Stimulated activated CD4-positive, alpha-beta T cell treated with anti-CD3 and anti-CD28 coated beads, Interleukin-15, amount 100 ng/mL, for 24 hours (primary cell): Measurements from ENCODE around the gene PUM1.
"Not testable (repeated sequence)": the region's sequence is repeated elsewhere in the genome, so short reads cannot be mapped to it uniquely, and the experiment has no call there.

ENCODE experiments used
- DNase-seq: peaks from one replicate; pipeline ENCODE4 v3.0.0-alpha.2; 2020

PUM1 gene

GRCh38 chr1:31062867-31063380 lies 2.6 kb downstream of the PUM1 start:
- DNase-seq: no peak

DNA sequence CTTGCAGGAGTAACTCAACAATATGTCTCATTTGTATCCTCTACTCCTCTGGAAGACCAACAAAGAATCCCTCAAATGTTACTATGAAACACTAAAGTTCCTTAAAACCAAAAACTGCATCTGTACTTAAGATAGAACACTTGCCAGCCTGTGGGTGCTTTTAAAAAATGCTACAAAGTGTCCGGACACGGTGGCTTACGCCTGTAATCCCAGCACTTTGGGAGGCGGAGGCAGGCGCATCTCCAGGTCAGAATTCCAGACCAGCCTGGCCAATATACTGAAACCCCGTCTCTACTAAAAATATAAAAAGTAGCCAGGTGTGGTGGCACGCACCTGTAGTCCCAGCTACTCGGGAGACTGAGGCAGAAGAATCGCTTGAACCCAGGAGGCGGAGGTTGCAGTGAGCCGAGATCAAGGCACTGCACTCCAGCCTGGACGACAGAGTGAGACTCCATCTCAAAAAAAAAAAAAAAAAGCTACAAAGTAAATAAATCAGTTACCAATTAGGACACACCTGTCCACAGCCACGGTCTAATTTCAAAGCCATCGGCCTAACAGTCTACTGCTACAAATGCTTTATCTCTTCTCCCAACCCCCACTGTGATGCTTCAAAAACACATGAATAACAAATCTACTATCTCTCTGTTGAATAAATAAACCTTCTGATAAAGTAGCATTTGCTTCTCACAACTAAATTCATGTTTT lies 3.2 kb downstream of the PUM1 start:
- DNase-seq: not testable (repeated sequence)

DNA sequence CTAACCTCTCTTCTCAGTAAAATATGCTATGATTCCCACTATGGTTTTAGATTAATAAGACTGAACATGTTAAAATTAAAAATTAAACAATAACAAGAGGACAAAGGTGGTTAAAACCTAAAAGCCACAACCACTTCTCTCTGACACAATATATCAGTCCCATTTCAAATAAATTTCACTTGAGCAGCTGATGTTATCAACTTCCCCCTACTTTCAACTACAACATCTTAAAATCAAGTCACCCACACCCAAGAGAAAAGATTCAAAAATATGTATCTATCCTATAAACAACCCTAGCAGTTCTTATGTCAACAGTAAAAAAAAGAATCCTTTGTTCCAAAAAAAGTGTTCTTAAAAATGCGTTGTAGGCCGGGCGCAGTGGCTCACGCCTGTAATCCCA lies 7.5 kb downstream of the PUM1 start:
- DNase-seq: no peak

GRCh38 chr1:31055953-31056352 lies 9.6 kb downstream of the PUM1 start:
- no peak for DNase-seq

- no peak for DNase-seq
These were observed 10.0 kb downstream of the PUM1 start for GRCh38 chr1:31055501-31055900.

DNA sequence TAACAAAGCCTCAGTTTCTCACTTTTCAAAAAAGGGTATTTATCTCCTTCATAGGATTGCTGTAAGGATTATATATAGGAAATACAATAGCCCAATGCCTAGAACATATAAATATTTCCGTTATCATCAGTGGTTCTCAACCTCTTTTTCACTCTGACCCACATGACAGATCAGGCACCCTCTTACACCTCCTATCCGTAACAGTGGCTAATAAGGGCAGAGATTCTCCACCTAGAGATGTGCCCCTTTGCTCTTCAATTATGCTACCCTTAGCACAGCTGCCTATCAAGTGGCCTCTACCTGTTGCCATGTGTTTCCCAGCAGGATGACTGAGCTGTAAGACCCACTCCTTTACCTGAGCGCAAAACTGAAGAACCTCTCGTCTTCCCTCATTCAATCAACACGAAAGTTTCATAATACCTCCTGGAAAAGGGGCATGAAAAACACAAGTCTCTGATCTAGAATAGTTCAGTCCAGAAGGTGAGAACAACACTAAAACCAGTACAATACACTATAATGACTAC lies 10.5 kb downstream of the PUM1 start:
- DNase-seq: no peak

- DNase-seq: no peak
These were observed 11.2 kb downstream of the PUM1 start for GRCh38 chr1:31054349-31054748.

DNA sequence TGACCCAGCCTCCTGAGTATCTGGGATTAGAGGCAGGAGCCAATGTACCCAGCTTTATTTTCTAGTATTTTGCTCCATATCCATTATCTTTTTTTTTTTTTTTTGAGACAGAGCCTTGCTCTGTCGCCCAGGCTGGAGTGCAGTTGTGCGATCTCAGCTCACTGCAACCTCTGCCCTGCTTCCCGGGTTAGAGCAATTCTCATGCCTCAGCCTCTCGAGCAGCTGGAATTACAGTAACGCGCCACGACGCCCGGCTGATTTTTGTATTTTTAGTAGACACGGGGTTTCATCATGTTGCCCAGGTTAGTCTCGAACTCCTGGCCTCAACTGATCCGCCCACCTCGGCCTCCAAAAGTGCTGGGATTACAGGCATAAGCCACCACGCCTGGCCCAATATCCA lies 12.9 kb downstream of the PUM1 start:
- DNase-seq: not testable (repeated sequence)

- no peak for DNase-seq
These were observed 13.9 kb downstream of the PUM1 start for GRCh38 chr1:31051611-31052010.

- DNase-seq: not testable (repeated sequence)
These were observed 18.0 kb downstream of the PUM1 start for GRCh38 chr1:31047507-31047906.

GRCh38 chr1:31043631-31044030 lies 21.9 kb downstream of the PUM1 start:
- no peak for DNase-seq

- DNase-seq: no peak
These were observed 22.9 kb downstream of the PUM1 start for GRCh38 chr1:31042656-31043055.

GRCh38 chr1:31041529-31041928 lies 24.0 kb downstream of the PUM1 start:
- DNase-seq: no peak

DNA sequence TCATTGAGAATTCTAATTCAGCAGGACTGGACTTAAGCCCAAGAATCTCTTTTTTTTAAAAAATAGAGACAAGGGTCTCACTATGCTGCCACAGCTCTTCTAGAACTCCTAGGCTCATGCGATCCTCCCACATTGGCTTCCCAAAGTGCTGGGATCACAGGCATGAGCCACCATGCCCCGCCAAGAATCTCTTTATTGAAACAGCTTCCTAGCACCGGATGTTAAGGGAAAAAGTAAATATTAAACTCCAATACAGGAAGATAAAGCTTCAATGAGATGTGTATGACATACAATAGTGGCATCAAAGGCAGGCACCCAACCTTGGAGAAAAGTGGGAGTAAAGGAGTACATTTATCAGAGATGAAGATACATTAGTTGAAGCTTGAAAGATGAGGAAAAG lies 25.5 kb downstream of the PUM1 start:
- DNase-seq: no peak

DNA sequence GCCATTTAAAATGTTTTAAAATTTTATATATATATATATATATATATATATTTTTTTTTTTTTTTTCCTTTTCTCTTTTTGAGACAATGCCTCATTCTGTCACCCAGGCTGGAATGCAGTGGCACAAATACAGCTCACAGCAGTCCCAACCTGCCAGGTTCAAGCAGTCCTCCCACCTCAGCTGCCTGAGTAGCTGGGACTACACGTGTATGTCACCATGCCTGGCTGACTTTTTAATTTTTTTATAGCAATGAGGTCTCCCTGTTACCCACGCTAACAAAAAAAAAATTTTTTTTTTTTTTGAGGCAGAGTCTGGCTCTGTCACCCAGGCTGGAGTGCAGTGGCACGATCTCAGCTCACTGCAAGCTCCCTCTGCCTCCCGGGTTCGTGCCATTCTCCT lies 26.6 kb downstream of the PUM1 start:
- DNase-seq: not testable (repeated sequence)

GRCh38 chr1:31038360-31038759 lies 27.2 kb downstream of the PUM1 start:
- no peak for DNase-seq

- no peak for DNase-seq
These were observed 28.6 kb downstream of the PUM1 start for GRCh38 chr1:31036749-31037500.

GRCh38 chr1:31033598-31033997 lies 31.9 kb downstream of the PUM1 start:
- no peak for DNase-seq

DNA sequence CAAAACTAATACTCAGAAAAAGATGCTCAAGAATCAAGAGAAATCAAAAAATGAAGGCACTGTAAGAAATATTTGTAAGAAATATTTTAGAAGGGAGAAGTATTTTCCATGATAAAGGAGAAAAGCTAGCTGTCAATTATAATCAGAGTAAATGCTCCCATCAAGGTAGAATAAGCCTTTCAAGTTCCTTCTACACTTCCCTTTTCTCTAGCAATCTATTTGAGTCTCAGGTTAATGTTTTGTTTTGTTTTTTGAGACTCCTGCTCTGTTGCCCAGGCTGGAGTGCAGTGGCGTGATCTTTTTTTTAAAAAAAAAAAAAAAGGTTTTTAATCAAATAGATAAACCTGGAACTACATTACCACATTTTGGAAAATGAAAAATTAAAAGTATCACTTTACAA lies 33.3 kb downstream of the PUM1 start:
- no peak for DNase-seq

DNA sequence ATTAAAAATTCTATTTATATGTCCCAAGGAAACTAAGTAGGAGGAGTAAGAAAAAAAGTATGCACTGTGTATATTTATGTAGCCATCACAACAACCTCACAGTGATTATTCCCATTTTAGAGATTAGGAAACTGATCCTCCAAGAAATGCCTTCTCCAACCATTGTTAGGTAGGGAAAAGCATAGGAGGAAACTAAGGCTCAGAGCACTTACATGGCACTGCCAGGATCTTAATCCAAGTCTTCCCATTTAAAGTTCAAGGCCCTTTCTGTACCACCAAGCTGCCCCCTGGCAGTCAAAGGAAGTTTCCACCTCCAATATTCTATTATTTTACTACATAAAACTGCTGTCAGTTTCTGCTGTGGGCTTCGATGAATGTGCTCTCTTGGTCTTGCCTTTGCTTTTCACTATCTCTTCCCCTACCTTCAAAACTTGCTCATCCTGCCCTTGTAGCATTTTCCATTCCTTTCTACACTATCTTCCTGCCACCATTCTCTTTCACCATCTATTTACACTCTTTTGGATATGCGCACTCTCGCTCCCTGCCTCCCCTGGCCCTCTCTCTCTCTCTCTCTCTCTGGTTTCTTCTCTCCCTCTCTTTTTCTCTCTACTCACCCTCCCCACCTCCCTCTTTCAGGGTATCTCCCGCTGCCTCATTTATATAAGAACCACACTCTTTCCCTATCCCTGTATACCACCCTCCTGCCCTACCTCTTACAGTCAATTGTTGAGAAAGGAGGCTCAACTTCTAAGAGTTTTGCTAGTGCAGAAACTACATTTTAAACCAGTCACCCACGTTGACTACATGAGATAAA lies 34.0 kb downstream of the PUM1 start:
- DNase-seq: no peak

DNA sequence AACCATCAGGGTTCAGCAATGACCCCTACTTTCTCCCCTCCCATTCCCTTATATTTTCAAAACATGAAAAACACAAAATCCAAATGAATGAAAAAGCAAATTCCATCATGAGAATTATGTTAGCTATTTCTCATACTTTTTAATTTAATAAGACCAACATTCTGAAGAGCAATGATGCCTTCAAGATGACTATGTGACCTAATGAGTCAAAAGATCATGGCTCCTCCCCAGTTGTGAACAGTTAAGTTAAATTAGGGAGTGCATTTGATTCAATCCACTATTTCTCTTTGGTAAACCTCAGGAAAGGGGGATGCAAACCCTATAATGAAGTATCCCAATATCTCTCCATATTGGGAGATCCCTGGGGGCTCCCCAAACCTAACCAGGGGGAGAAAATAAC lies 36.5 kb downstream of the PUM1 start:
- no peak for DNase-seq

DNA sequence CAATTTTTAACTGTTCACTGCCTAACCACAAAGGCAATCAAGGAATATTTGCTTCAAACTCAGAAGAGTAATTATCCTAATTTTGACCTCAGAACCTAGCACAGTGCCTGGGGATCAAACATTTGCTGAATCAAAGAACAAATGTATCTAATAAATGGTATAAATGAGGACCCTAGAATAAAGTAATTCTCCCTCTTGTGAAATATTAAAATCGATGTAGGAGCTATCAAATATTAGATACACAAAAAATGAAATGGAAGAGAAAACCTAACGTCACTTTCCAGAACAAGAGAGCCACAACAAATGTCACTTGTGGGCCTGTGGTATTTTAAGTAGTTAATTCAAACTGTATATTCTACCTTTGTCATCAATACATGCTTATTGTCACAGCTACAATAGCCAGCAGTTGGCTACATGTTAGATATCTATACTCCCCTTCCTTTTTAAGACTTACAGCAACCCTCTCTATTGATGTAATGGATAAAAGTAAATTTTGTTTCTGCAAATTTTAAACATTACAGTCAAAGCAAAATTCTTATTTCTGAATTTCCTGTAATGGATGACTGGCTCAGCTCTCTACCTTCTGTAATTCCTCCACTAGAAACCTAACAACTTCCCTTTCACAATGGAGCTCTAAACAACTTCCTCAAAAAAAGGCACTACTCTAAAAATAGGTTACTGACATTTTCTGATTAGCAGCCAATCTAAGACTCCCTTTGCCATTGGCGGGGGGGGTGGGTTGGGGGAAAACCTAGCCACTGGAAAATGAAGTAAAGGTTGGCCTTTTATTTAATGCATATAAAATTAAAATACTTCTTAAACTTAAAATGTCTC lies 37.6 kb downstream of the PUM1 start:
- no peak for DNase-seq
